ENCODE data around the gene SYNCRIP.
"Not testable (repeated sequence)": the region's sequence is repeated elsewhere in the genome, so short reads cannot be mapped to it uniquely, and the experiment has no call there.

SYNCRIP gene

GRCh38 chr6:85593438-85594196, 49.1 kb downstream of the SYNCRIP start, which contains the start of gene SNX14:
Gene SNX14, minus strand, starts transcription at chr6:85593858. Its CDS starts 140 bp downstream, at chr6:85593718.
- peak; percentile 57 for DNase-seq (ENCODE audit: low read depth)

GRCh38 chr6:85592033-85592432, 50.7 kb downstream of the SYNCRIP start:
- no peak for DNase-seq (ENCODE audit: low read depth)

GRCh38 chr6:85591207-85591606, 51.5 kb downstream of the SYNCRIP start:
- no peak for DNase-seq (ENCODE audit: low read depth)

GRCh38 chr6:85585741-85586140, 56.9 kb downstream of the SYNCRIP start:
- DNase-seq (ENCODE audit: low read depth), result no peak

DNA sequence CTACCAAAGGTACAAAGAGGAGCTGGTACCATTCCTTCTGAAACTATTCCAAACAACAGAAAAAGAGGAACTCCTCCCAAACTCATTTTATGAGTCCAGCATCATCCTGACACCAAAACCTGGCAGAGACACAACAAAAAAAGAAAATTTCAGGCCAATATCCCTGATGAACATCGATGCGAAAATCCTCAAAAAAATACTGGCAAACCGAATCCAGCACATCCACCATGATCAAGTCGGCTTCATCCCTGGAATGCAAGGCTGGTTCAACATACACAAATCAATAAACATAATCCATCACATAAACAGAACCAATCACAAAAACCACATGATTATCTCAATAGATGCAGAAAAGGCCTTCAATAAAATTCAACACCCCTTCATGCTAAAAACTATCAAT, 59.9 kb downstream of the SYNCRIP start:
- DNase-seq (ENCODE audit: low read depth), result not testable (repeated sequence)

GRCh38 chr6:85581572-85581971, 61.1 kb downstream of the SYNCRIP start:
- DNase-seq (ENCODE audit: low read depth), result no peak

DNA sequence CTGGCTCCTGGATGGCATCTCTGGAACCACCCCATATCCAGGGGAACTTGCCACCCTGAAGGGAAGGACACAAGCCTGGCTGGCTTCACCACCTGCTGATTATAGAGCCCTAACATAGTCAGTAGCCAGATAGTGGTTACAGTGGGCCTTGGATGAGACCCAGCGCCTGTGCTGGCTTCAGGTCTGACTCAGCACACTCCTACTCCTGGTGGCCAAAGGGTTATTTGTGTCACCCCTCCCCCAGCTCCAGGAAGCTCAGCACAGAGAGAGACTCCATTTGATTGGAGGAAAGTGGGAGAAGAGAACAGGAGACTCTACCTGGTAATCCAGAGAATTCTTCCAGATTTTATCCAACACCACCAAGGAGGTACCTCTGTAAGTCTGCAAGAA, 61.8 kb downstream of the SYNCRIP start:
- DNase-seq (ENCODE audit: low read depth), result no peak

DNA sequence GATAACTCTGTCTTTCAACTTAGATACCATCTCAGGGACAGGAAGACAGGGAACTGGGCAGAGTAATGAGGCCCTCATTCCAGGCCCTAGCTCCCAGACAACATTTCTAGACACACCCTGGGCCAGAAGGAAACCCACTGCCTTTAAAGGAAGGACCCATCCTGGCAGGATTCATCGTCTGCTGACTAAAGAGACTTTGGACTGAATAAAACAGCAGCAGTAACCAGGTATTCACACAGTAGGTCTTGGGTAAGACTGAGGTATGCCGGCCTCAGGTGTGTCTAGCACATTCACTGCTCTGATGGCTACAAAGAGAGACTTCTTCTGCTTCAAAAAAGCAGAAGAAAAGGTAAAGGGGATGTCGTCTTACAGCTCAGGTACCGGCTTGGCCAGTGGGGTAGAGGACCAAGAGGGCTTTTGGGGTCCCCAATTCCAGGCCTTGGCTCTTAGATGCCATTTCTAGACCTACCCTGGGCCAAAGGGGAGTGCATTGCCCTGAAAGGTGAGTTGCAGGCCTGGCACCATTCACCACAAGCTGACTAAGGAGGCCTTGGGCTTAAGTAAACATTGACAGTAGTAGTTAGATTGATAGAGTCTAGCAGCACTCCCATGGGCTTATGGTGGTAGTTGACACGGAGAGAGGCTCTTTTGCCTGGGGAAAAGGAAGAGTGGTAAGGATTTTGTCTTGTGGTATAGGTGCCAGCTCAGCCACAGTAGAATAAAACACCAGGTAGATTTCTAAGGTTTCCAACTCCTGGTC, 62.4 kb downstream of the SYNCRIP start:
- no peak for DNase-seq (ENCODE audit: low read depth)

GRCh38 chr6:85579581-85579980, 63.1 kb downstream of the SYNCRIP start:
- no peak for DNase-seq (ENCODE audit: low read depth)

- no peak for DNase-seq (ENCODE audit: low read depth)
These were observed 66.2 kb downstream of the SYNCRIP start for GRCh38 chr6:85576476-85576875.

GRCh38 chr6:85574932-85575598, 67.6 kb downstream of the SYNCRIP start:
- DNase-seq (ENCODE audit: low read depth), result no peak

GRCh38 chr6:85569323-85569722, 73.4 kb downstream of the SYNCRIP start:
- DNase-seq (ENCODE audit: low read depth), result no peak

DNA sequence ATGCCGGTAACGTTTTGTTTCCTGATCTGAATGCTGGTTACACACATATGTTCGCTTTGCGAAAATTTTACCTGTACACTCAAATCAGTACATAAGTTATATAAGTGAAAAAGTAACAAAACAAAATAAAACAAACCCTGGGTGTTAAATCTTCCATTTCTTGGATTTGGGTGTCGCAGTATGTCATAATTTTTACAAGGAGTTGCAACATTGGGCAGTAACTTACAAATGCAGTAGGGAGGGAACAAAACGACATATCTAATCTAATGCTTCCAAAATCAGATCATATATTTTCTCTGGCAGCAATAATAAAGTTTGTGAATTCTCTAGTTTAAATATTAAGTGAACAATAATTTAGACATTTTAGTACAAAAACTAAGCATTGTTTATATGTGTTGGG, 74.3 kb downstream of the SYNCRIP start:
- no peak for DNase-seq (ENCODE audit: low read depth)

DNA sequence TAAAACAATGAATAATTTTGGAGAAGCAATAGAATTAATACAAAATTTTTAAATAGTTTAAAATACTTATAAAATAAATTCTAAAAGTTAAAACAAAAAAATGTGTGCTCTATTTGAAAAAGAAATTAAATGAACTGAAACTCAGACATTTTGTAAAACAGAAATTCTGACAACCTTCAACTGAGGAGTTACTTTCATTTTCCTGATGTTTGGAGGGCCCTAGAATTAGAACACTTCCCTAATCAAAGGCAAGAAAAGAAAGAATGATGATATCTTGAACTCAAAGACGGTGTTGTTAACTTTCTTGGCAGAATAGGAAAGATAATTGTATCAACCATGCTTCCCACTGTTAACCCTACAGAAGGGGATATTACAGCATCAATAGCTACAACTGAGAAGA, 77.0 kb downstream of the SYNCRIP start:
- DNase-seq (ENCODE audit: low read depth), result no peak

DNA sequence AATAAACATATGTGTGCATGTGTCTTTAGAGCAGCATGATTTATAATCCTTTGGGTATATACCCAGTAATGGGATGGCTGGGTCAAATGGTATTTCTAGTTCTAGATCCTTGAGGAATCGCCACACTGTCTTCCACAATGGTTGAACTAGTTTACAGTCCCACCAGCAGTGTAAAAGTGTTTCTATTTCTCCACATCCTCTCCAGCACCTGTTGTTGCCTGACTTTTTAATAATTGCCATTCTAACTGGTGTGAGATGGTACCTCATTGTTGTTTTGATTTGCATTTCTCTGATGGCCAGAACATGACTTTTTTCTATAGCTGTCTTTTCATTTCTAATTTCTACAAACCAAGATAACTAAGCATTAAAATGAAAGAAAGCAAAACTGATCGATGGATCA, 78.5 kb downstream of the SYNCRIP start:
- DNase-seq (ENCODE audit: low read depth), result not testable (repeated sequence)

All from stimulated activated CD8-positive, alpha-beta memory T cell treated with anti-CD3 and anti-CD28 coated beads, Interleukin-15, amount 100 ng/mL, for 24 hours (primary cell).